ENCODE data around the gene CLDN12. TPM values are rescaled to one million over a fixed set of nuclear protein-coding genes. Genes with fewer than 3 reads are reported as not detected.

CLDN12 gene
- total and polyA plus RNA-seq, 2 of the 13 experiments (the other 11 are each of a cell fraction or from before 2014, with no cell fraction given) = 44.1 to 114 TPM

DNA sequence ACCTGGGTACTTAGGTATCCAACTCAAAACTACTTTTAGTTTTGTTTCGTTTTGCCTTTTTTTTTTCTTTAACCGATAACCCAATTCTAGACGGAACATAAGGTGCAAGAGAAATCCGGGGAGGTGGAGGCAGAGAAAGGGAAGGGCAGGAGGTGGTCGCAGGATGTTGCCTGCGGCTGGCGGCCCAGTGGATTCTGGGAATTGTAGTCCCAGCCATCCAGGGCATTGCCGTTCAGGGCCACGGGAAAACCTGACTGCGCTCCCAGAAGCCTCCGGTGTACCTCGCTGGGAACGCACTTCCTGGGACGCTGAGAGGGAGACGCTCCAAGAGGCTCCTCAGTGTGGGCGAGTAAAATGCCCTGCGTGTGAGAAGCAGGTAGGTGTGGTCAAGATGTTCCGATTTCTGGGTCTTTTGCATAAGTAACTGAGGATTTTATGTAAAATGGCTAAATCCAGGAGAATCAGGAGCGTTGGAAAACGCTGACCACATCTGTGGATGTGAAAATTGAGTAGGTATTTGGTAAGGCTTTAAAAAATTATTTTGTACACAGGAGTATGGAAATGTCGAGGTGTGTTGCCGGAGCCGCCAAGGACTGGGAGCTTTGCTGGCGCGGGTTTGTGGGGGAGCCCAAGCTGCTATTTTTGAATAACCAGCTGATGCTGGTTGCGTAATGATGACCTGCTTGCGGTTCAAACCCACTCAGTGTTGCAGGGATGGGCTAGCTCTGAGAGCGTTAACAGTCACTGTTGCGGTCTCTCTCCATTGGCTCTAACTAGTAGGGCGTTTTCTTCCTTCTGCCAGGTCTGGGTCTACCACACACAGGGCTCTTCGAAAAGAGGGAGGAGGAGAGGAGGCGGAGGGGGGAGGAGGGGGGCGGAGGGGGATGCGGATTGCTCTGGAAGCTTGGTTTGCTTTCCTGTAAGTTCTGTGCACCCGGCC, at the start of gene CLDN12 (continued):
- TF ChIP-seq SP1 (IDR thresholded peaks at IDR 0.05) (no peak), SP1 (CRISPR knock-in tag; IDR thresholded peaks at IDR 0.05) (0 out of 2 replicates have a peak, but pooled peaks have one; percentile 8), ZBTB3 (CRISPR knock-in tag; IDR thresholded peaks at IDR 0.05; ENCODE audit: borderline replicate concordance, low read depth) (no peak), ZNF567 (CRISPR knock-in tag; IDR thresholded peaks at IDR 0.05; ENCODE audit: borderline replicate concordance) (0 out of 2 replicates have a peak, but pooled peaks have one; percentile 52), ZSCAN29 (CRISPR knock-in tag; conservative IDR thresholded peaks at IDR 0.05) (0 out of 2 replicates have a peak, but pooled peaks have one; percentile 52), PAF1 (CRISPR knock-in tag; IDR thresholded peaks at IDR 0.05) (no peak), NR3C1 (CRISPR knock-in tag; IDR thresholded peaks at IDR 0.05) (no peak), EEA1 (CRISPR knock-in tag; IDR thresholded peaks at IDR 0.05; ENCODE audit: borderline replicate concordance) (no peak), ZMYM4 (CRISPR knock-in tag; IDR thresholded peaks at IDR 0.05) (peak; percentile 54; the same call in 1 of the 2 replicates), HIVEP1 (CRISPR knock-in tag; IDR thresholded peaks at IDR 0.05) (peak; percentile 74; the same call in 1 of the 2 replicates), ZNF460 (CRISPR knock-in tag; IDR thresholded peaks at IDR 0.05; ENCODE audit: borderline replicate concordance) (peak; percentile 22; the same call in 1 of the 2 replicates), YEATS2 (CRISPR knock-in tag; IDR thresholded peaks at IDR 0.05; ENCODE audit: borderline replicate concordance) (peak; percentile 85; the same call in 1 of the 2 replicates), ZNF3 (CRISPR knock-in tag; IDR thresholded peaks at IDR 0.05) (no peak), RORA (CRISPR knock-in tag; IDR thresholded peaks at IDR 0.05) (no peak), EP300 (IDR thresholded peaks at IDR 0.05; ENCODE audit: low read depth in 2 of 2, low read length in 2 of 2) (no peak; a peak in 1 of 4 replicates), EP300 (CRISPR knock-in tag; IDR thresholded peaks at IDR 0.05; ENCODE audit: borderline replicate concordance) (no peak), ZC3H4 (CRISPR knock-in tag; IDR thresholded peaks at IDR 0.05; ENCODE audit: borderline replicate concordance) (peak; percentile 50; the same call in 1 of the 2 replicates), YEATS4 (CRISPR knock-in tag; IDR thresholded peaks at IDR 0.05; ENCODE audit: borderline replicate concordance) (peak; percentile 80), KLF9 (CRISPR knock-in tag; IDR thresholded peaks at IDR 0.05; ENCODE audit: low read depth) (no peak), HNRNPH1 (optimal IDR thresholded peaks at IDR 0.05; ENCODE audit: low read depth, low read length) (no peak), TOPORS (CRISPR knock-in tag; IDR thresholded peaks at IDR 0.05) (no peak), HNF1B (CRISPR knock-in tag; IDR thresholded peaks at IDR 0.05) (no peak), PREB (CRISPR knock-in tag; IDR thresholded peaks at IDR 0.05) (no peak), PLRG1 (conservative IDR thresholded peaks at IDR 0.05) (no peak)
- TF ChIP-seq, protein P1, sequence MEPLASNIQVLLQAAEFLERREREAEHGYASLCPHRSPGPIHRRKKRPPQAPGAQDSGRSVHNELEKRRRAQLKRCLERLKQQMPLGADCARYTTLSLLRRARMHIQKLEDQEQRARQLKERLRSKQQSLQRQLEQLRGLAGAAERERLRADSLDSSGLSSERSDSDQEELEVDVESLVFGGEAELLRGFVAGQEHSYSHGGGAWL (CRISPR knock-in tag; IDR thresholded peaks at IDR 0.05) = no peak
- TF ChIP-seq, protein P2, sequence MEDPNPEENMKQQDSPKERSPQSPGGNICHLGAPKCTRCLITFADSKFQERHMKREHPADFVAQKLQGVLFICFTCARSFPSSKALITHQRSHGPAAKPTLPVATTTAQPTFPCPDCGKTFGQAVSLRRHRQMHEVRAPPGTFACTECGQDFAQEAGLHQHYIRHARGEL (CRISPR knock-in tag; IDR thresholded peaks at IDR 0.05) = no peak
- TF ChIP-seq, protein P3, sequence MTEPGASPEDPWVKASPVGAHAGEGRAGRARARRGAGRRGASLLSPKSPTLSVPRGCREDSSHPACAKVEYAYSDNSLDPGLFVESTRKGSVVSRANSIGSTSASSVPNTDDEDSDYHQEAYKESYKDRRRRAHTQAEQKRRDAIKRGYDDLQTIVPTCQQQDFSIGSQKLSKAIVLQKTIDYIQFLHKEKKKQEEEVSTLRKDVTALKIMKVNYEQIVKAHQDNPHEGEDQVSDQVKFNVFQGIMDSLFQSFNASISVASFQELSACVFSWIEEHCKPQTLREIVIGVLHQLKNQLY (CRISPR knock-in tag; IDR thresholded peaks at IDR 0.05) = no peak

Measured in HepG2 (cell line).